ENCODE results near the gene NOL9.

DNA sequence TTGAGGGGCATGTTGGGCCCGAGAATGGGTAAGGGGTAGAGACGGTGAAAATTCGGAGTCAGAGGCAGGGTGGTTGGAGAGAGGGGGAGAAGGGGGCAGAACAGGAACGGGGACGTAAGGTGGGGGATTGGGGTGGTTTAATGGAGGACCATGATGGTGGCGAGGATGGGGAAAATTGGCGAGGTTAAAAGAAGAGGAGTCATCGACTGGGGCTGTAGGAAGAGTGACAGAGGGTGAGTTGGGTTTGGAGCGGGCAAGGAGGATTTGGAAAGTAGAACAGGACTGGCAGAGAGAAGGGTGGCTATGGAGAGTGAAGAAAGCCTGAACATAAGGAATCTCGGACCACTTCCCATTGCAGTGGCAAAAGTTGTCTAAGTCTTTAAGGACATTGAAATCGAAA is 14.7 kb upstream of the NOL9 start:
- TF ChIP-seq, protein P1, sequence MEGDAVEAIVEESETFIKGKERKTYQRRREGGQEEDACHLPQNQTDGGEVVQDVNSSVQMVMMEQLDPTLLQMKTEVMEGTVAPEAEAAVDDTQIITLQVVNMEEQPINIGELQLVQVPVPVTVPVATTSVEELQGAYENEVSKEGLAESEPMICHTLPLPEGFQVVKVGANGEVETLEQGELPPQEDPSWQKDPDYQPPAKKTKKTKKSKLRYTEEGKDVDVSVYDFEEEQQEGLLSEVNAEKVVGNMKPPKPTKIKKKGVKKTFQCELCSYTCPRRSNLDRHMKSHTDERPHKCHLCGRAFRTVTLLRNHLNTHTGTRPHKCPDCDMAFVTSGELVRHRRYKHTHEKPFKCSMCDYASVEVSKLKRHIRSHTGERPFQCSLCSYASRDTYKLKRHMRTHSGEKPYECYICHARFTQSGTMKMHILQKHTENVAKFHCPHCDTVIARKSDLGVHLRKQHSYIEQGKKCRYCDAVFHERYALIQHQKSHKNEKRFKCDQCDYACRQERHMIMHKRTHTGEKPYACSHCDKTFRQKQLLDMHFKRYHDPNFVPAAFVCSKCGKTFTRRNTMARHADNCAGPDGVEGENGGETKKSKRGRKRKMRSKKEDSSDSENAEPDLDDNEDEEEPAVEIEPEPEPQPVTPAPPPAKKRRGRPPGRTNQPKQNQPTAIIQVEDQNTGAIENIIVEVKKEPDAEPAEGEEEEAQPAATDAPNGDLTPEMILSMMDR (IDR thresholded peaks at IDR 0.05), result no peak
- no peak for TF ChIP-seq POLR2A (IDR thresholded peaks at IDR 0.05)

Data from right lobe of liver (tissue), 4 donors.